Hippocampal formation (tissue), 2 donors: ENCODE results near the gene LONRF2.

ENCODE experiments used
- DNase-seq, 2 donors: peaks; one replicate each; lab custom pipeline; 2025; lab: John Stamatoyannopoulos, UW

Gene LONRF2

GRCh38 chr2:100275200-100275589, 47.1 kb downstream of the LONRF2 start:
- DNase-seq: no peak

DNA sequence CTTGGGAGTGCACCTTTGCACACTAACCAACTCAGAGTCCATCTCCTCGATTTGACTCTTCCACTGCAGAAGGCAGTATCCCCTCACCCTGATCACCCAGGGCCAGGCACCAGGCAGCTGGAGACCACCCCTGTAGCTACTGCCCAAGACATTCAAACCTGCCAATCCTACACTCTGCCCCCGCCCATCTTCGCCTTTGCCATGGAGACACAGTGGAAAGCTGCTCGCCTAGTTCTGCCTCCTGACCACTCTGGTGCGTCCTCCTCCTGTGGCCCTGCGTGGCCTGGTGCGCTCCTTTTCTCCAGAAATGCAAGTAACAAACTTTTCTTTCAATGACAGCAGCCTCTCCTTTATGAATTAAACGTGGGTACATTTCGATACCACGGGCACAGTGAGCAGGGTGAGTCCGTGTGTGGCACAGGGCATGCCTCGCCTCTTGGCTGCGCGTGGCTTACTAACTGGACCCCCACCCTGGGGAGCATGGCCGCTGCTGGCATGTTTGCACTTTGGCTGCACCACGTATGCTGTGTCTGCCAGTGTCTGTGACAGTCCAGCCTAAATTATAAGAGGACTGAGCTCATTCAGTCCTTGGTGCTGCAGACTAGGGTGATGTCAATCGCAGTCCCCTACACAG, 47.6 kb downstream of the LONRF2 start:
- DNase-seq: no peak

- DNase-seq: no peak
Observed at GRCh38 chr2:100274076-100274475, 48.2 kb downstream of the LONRF2 start.

- no peak for DNase-seq
Observed at GRCh38 chr2:100273387-100273786, 48.9 kb downstream of the LONRF2 start.

GRCh38 chr2:100272841-100273329, 49.4 kb downstream of the LONRF2 start:
- no peak for DNase-seq

- no peak for DNase-seq
Observed at GRCh38 chr2:100271210-100271609, 51.1 kb downstream of the LONRF2 start.

GRCh38 chr2:100270381-100271146, 51.7 kb downstream of the LONRF2 start:
- DNase-seq: no peak

- no peak for DNase-seq
Observed at GRCh38 chr2:100269889-100270288, 52.4 kb downstream of the LONRF2 start.

DNA sequence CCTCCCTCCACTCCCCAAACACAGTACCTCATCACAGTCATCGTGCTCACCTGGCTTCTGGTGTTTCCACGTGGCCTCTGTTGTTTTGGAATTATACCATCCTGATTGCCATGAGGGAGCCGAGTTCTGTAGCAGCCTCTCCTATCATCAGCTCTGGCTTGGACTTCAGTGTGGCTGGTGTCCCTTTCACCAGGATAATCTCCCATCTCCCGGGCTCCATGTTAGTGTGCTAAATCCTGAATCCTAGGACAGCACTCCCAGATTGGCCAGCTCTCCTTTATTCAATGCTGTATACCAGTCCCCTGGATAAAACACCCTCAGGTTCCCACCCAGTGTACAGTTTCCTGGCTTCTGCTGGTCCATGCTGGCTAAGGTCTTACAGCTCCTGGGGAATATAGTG, 53.3 kb downstream of the LONRF2 start:
- DNase-seq: no peak

DNA sequence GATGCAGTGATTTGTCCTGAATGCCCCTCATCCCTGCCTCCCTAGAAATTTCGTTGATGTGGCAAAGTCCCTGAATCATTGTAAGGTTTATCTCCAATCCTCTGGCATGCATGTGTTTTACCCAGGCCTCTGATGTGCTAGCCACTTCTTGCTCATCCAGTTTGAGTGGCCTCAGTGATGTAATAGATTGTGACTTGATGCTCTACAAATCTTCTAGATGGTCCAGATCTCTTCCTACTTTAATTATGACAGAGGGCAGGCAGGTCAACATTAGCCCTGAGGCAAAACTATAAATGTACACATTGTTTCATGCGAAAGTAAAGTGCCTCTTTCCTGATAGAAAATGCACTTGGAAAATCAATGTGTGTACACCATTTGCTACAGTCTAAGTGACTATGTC, 54.5 kb downstream of the LONRF2 start:
- DNase-seq: no peak

DNA sequence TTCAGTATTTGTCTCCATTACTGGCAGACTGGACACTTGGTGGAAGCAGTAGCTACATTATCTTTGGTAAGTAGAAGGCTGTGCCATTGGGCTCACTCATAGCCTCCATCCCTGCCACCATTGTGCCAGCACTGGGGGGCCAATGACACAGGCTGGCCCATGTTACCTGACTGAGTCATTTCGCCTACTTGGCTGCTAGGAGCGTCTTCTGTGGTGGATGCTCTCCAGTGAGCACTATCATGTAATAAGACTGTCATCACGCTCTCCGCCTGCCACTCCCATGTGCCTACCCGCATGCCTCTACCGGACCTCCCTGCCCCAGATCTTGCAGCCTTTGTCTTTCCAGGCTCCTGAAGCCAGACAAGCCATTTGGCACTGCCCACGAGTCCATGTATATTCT, 56.2 kb downstream of the LONRF2 start:
- no peak for DNase-seq

DNA sequence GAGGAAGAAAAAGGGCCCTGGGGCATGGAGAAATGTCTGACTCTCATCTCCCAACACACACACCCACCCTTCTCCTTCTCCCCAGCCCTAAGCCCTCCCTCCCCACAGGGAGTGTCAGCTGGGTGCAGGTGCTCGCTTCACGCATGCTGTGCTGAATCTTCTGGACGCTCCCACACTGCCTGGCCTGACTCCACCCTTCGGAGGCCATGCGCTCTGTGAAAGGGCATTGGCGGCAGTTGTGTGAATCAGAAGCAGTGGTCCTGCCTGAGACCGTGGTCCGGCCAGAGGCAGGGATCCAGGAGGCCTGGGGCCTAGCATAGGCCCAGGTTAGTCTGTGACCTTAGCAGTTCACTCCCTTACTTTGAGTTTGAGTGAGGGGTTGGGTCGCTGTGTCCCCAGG, 57.1 kb downstream of the LONRF2 start:
- no peak for DNase-seq

- no peak for DNase-seq
Observed at GRCh38 chr2:100264651-100265050, 57.6 kb downstream of the LONRF2 start.

- no peak for DNase-seq
Observed at GRCh38 chr2:100264121-100264520, 58.2 kb downstream of the LONRF2 start.

GRCh38 chr2:100262555-100263320, 59.6 kb downstream of the LONRF2 start:
- DNase-seq: peak; percentile 23 to 53

DNA sequence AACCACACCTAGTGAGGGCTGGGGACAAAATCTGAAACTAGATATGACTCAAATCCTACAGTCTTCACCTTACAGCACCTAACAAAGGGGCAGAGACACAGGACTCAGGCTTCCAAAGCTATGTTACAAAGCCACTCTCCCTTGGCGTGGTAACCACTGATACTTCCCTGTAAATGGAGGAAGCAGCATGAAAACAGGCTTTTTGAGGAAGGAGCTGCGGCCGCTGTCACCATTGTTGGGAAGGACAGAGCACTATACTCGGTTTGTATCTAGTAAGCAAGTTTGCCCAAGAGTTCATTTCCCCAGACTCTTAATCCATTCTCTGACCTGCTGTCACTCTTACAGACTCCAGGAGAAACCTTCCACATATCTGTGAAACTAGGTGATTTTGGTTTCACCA, 60.3 kb downstream of the LONRF2 start:
- no peak for DNase-seq

DNA sequence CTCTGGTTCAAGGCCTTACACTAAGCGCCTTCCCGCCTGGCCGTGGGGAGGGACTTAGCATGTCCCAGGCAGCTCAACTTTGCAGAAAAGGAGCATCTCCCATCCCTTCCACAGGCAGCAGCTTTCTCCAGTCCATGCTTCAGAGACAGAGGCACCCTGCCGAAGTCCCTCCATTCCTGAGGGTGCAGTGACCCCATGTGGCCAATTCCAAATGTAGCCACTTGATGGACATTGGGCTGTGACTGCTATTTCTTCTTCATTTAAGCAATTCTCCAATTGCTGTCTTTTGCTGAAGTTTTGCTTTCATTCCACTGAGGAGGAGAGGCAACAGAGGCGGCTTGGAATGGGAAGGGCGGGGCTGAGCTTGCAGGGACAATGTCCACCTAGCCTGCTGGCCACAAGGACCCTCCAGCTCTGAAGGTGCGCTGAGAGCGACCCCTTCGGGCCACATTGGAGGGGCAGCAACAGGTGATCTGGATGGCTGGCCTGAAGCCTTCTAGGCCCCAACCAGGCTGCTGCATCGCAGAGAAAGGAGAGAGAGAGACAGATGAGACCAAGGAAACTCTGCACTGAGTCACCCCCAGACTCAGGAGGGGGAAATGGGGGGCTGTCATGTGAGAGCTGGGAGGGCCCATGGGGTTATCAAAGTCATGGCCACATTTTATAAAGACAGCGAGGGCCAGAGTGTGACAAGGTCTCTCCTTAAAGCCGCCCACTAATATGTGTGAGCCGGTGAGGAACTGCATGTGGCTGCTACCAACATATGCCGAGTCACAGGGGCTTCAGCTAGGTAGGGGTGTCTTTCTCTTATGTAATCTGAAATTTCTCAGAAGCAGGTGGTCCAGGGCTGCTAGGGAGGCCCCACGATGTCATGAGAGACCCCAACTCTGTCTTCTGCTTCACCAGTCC, 61.3 kb downstream of the LONRF2 start:
- peak; percentile 62 to 68 for DNase-seq

- DNase-seq: no peak
Observed at GRCh38 chr2:100259106-100259505, 63.2 kb downstream of the LONRF2 start.

DNA sequence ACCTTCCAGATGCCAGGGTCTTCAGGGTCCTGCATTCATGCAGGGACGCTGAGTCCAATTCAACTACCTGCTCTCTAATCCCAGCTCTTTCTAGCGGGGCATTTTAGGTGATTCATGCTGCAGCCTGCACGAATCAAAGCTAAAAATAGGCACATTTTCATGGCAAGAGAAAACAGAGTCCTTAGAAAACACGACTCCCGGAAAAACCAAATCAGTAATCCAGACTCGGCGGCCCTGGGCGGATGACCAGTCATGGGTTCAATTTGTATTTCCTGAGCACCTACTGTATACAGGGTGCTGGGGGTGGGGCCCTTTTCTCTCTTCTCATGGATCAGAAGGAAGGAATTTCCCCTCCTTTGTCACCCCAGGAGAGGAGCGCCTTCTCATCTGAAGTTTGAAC, 64.4 kb downstream of the LONRF2 start:
- no peak for DNase-seq

DNA sequence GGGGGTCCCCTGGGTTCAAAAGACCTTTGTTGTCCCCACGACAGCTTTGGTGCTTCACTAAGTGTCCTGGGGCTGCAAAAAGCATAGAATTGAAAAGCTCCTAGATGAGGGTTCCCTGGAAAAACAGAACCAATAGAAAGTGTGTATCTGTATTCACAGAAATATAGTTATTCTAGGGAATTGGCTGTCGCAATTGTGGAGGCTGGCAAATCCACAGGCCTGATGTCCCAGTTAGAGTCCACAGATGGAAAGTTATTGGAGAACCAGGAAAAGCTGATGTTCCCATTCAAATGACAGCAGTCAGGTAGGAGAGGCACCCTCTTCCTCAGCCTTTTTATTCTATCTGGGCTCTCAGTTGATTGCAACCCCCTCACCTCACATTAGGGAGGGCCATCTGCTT, 65.5 kb downstream of the LONRF2 start:
- no peak for DNase-seq

- DNase-seq: no peak
Observed at GRCh38 chr2:100256416-100256815, 65.9 kb downstream of the LONRF2 start.
